NCI-H526 treated with DMSO at 0.1 percent for 48 hours (cell line): Measurements from ENCODE around the gene TBXAS1.

Experiments used
- DNase-seq: peaks from one replicate; lab custom pipeline; 2025; lab: John Stamatoyannopoulos, UW

The TBXAS1 gene

GRCh38 chr7:139948587-139949335, 119.7 kb downstream of the TBXAS1 start:
- DNase-seq = no peak

GRCh38 chr7:139949629-139950028, 120.6 kb downstream of the TBXAS1 start:
- DNase-seq = no peak

GRCh38 chr7:139950881-139951525, 121.9 kb downstream of the TBXAS1 start:
- DNase-seq = no peak

- DNase-seq = no peak
These were observed 124.2 kb downstream of the TBXAS1 start for GRCh38 chr7:139953229-139953628.

- no peak for DNase-seq
These were observed 126.2 kb downstream of the TBXAS1 start for GRCh38 chr7:139955109-139955820.

GRCh38 chr7:139958599-139959284, 129.7 kb downstream of the TBXAS1 start:
- DNase-seq = no peak

GRCh38 chr7:139959285-139959628, 130.2 kb downstream of the TBXAS1 start:
- no peak for DNase-seq

- no peak for DNase-seq
These were observed 130.7 kb downstream of the TBXAS1 start for GRCh38 chr7:139959718-139960117.

GRCh38 chr7:139960157-139960556, 131.1 kb downstream of the TBXAS1 start:
- DNase-seq = no peak

GRCh38 chr7:139965942-139966628, 137.0 kb downstream of the TBXAS1 start:
- DNase-seq = no peak

- DNase-seq = no peak
These were observed 137.9 kb downstream of the TBXAS1 start for GRCh38 chr7:139966949-139967348.

GRCh38 chr7:139968931-139969330, 139.9 kb downstream of the TBXAS1 start:
- DNase-seq = no peak

GRCh38 chr7:139972029-139972428, 143.0 kb downstream of the TBXAS1 start:
- peak; percentile 50 for DNase-seq

- DNase-seq = no peak
These were observed 144.3 kb downstream of the TBXAS1 start for GRCh38 chr7:139973101-139974050.

GRCh38 chr7:139974179-139974811, 145.2 kb downstream of the TBXAS1 start:
- no peak for DNase-seq

GRCh38 chr7:139976055-139976837, 147.2 kb downstream of the TBXAS1 start:
- no peak for DNase-seq

- no peak for DNase-seq
These were observed 148.0 kb downstream of the TBXAS1 start for GRCh38 chr7:139976838-139977656.

- DNase-seq = no peak
These were observed 152.4 kb downstream of the TBXAS1 start for GRCh38 chr7:139981511-139981895.
